Measurements from ENCODE around the gene PRDM16. TPM values are rescaled to one million over a fixed set of nuclear protein-coding genes. Genes with fewer than 3 reads are reported as not detected.

Gene PRDM16
- polyA plus RNA-seq, 1 of the 3 experiments (the other 2 are of a cell fraction), result not detected

- TF ChIP-seq REST (IDR thresholded peaks at IDR 0.05; ENCODE audit: low read depth, low read length) (no peak), FOXJ3 (CRISPR knock-in tag; IDR thresholded peaks at IDR 0.05) (no peak), USF2 (IDR thresholded peaks at IDR 0.05; ENCODE audit: borderline replicate concordance, low read depth, low read length) (no peak), RCOR1 (IDR thresholded peaks at IDR 0.05; ENCODE audit: low read length) (no peak), RAD21 (IDR thresholded peaks at IDR 0.05; ENCODE audit: low read length) (no peak), USF1 (IDR thresholded peaks at IDR 0.05; ENCODE audit: borderline replicate concordance, low read depth) (no peak), MEF2A (IDR thresholded peaks at IDR 0.05; ENCODE audit: borderline replicate concordance, low read depth) (no peak), ZBTB33 (IDR thresholded peaks at IDR 0.05; ENCODE audit: borderline replicate concordance, low read depth) (no peak), IRF3 (IDR thresholded peaks at IDR 0.05; ENCODE audit: low read depth, low read length) (no peak), GATA2 (CRISPR knock-in tag; IDR thresholded peaks at IDR 0.05) (no peak), MXI1 (IDR thresholded peaks at IDR 0.05; ENCODE audit: low read depth, low read length) (no peak), FOSL2 (IDR thresholded peaks at IDR 0.05; ENCODE audit: borderline replicate concordance, low read depth) (no peak), POLR2AphosphoS5 (IDR thresholded peaks at IDR 0.05; ENCODE audit: low read depth, low read length) (no peak), RFX5 (IDR thresholded peaks at IDR 0.05; ENCODE audit: low read length) (no peak), TEAD4 (IDR thresholded peaks at IDR 0.05; ENCODE audit: borderline replicate concordance, insufficient read depth) (no peak), TCF12 (IDR thresholded peaks at IDR 0.05) (no peak)
- POLR2A ChIA-PET, result no interaction called here
- no peak overlapping the region for H3K9ac ChIP-seq
- no peaks in the 10 kb centered on the region for H3F3A ChIP-seq (replicated peaks; ENCODE audit: insufficient read depth)
- no peaks in the 10 kb centered on the region for H3K36me3 ChIP-seq (replicated peaks in 1 of 2; ENCODE audit: control insufficient read depth in 1 of 2, insufficient read depth in 2 of 2, low read length in 1 of 2)
- CTCF ChIA-PET, result no interaction called here
- H3K4me1 ChIP-seq (ENCODE audit: control insufficient read depth in 1 of 2, insufficient read depth in 2 of 2, low read depth in 1 of 2, low read length in 1 of 2), result peaks cover 0 to 3% of the 10 kb centered on the region in 2 experiments; a peak in 1 of 4 replicates
- no peak overlapping the region for H3K27ac ChIP-seq (ENCODE audit: low read depth in 2 of 2, low read length in 1 of 2)
- H3K79me2 ChIP-seq (ENCODE audit: insufficient read depth), result no peaks in the 10 kb centered on the region
- no peaks in the 10 kb centered on the region for H3K9me3 ChIP-seq
- no peak overlapping the region for H3K4me3 ChIP-seq (ENCODE audit: low read depth in 2 of 2, low read length in 1 of 2)
- H3K9me2 ChIP-seq, result no peaks in the 10 kb centered on the region
- H4K20me1 ChIP-seq (ENCODE audit: insufficient read depth), result no peaks in the 10 kb centered on the region
- WGBS (ENCODE audit: low lambda C conversion rate), result 37% methylated on average over 5 of the region's 5 CpGs
- no peak overlapping the region for H3K4me2 ChIP-seq
- H2AFZ ChIP-seq (ENCODE audit: low read depth), result no peak overlapping the region
- H3K27me3 ChIP-seq (ENCODE audit: insufficient read depth), result no peaks in the 10 kb centered on the region
- DNase-seq, result no peak
Observed at GRCh38 chr1:3155926-3156220, 86.9 kb downstream of the PRDM16 start.

Measured in SK-N-SH (cell line).